GM23338 (cell line): ENCODE measurements around the gene ARCN1. TPM values are rescaled to one million over a fixed set of nuclear protein-coding genes. Genes with fewer than 3 reads are reported as not detected.

ENCODE experiments used
- ATAC-seq: fragments of 200-7000 bp; cut with Tn5 transposase; 3 replicates; pipeline ENCODE4 v1.9.1; 2020
- DNase-seq: peaks from one replicate; pipeline ENCODE4 v3.0.0-alpha.2; 2015; ENCODE audit warnings: low spot score
- H2AFZ ChIP-seq: fragments of 200-600 bp; sonication (generic); 2 replicates; pipeline ENCODE4 v1.8.0; 2016; ENCODE audit warnings: antibody characterized with exemption, mild to moderate bottlenecking, moderate library complexity
- H3F3A ChIP-seq: fragments of 200-600 bp; sonication (generic); replicated peaks from 2 replicates; pipeline ENCODE4 v1.8.0; 2017; ENCODE audit warnings: antibody characterized with exemption, mixed run types, low read depth
- H3K27ac ChIP-seq: fragments of 200-600 bp; sonication (generic); 2 replicates; pipeline ENCODE4 v1.6.1; 2016; ENCODE audit warnings: low read depth
- H3K27me3 ChIP-seq: fragments of 200-600 bp; sonication (generic); 2 replicates; pipeline ENCODE4 v1.8.0; 2016; ENCODE audit warnings: mild to moderate bottlenecking, mixed run types, moderate library complexity; ENCODE audit not compliant: insufficient read depth
- H3K36me3 ChIP-seq: fragments of 200-600 bp; sonication (generic); 2 replicates; pipeline ENCODE4 v1.8.0; 2016; ENCODE audit warnings: mild to moderate bottlenecking; ENCODE audit not compliant: insufficient read depth
- H3K4me1 ChIP-seq: fragments of 200-600 bp; sonication (generic); 2 replicates; pipeline ENCODE4 v1.8.0; 2016; ENCODE audit warnings: mild to moderate bottlenecking, moderate library complexity; ENCODE audit not compliant: insufficient read depth
- H3K4me2 ChIP-seq: fragments of 200-600 bp; sonication (generic); 2 replicates; pipeline ENCODE4 v1.7.1; 2017; ENCODE audit warnings: mixed run types
- H3K4me3 ChIP-seq: fragments of 200-600 bp; sonication (generic); 2 replicates; pipeline ENCODE4 v1.6.1; 2016; ENCODE audit warnings: mixed run types
- H3K79me2 ChIP-seq: fragments of 200-600 bp; sonication (generic); replicated peaks from 2 replicates; pipeline ENCODE4 v1.8.0; 2017; ENCODE audit warnings: mild to moderate bottlenecking; ENCODE audit not compliant: insufficient read depth
- H3K9me2 ChIP-seq: fragments of 200-600 bp; sonication (generic); 2 replicates; pipeline ENCODE4 v1.8.0; 2017; ENCODE audit not compliant: insufficient read depth
- H4K20me1 ChIP-seq: fragments of 200-600 bp; sonication (generic); replicated peaks from 2 replicates; pipeline ENCODE4 v1.8.0; 2017; ENCODE audit warnings: mild to moderate bottlenecking; ENCODE audit not compliant: insufficient read depth
- H3K27ac Mint-ChIP-seq: 2 replicates; pipeline ENCODE4 v1.8.0; 2020; ENCODE audit warnings: inconsistent platforms, mild to moderate bottlenecking, moderate library complexity, mixed read lengths
- H3K27me3 Mint-ChIP-seq: 3 replicates; pipeline ENCODE4 v1.8.0; 2022; ENCODE audit warnings: low read depth, mild to moderate bottlenecking, moderate library complexity, mixed read lengths, inconsistent platforms; ENCODE audit not compliant: insufficient read depth, poor library complexity
- H3K36me3 Mint-ChIP-seq: 3 replicates; pipeline ENCODE4 v1.8.0; 2021; ENCODE audit warnings: low read depth, mild to moderate bottlenecking, inconsistent platforms, moderate library complexity, mixed read lengths
- H3K4me1 Mint-ChIP-seq: 3 replicates; pipeline ENCODE4 v1.8.0; 2020; ENCODE audit warnings: mild to moderate bottlenecking, inconsistent platforms, mixed read lengths
- H3K4me3 Mint-ChIP-seq: 3 replicates; pipeline ENCODE4 v1.8.0; 2021; ENCODE audit warnings: moderate library complexity, mild to moderate bottlenecking, inconsistent platforms, mixed read lengths
- H3K9me3 Mint-ChIP-seq: 3 replicates; pipeline ENCODE4 v1.8.0; 2020; ENCODE audit warnings: moderate library complexity, mild to moderate bottlenecking, inconsistent platforms, mixed read lengths
- CREB1 ChIP-seq: fragments of 250-450 bp; sonication (Bioruptor Pico); IDR thresholded peaks from 2 replicates; pipeline ENCODE4 v1.5.0; 2020; ENCODE audit warnings: low read depth, mild to moderate bottlenecking, moderate library complexity
- CTCF ChIP-seq, 2 experiments: fragments of 200-600 bp in 1 of 2; sonication (generic) in 1 of 2; conservative IDR thresholded peaks; 2 replicates each; pipeline versions ENCODE4 v1.5.1 to v1.6.1; 2016 to 2017; ENCODE audit warnings: antibody characterized with exemption in 2 of 2, low read depth in 2 of 2, mild to moderate bottlenecking in 2 of 2, moderate library complexity in 1 of 2
- ETS1 ChIP-seq: IDR thresholded peaks from 2 replicates; pipeline ENCODE4 v1.6.1; 2016; ENCODE audit warnings: antibody characterized with exemption
- EZH2phosphoT487 ChIP-seq: fragments of 200-600 bp; sonication (generic); IDR thresholded peaks from one replicate; pipeline ENCODE4 v1.8.1; 2018; ENCODE audit warnings: antibody characterized with exemption; ENCODE audit not compliant: unreplicated experiment
- JUNB ChIP-seq: IDR thresholded peaks from one replicate; pipeline ENCODE4 v1.6.1; 2016; ENCODE audit warnings: antibody characterized with exemption; ENCODE audit not compliant: unreplicated experiment
- NANOG ChIP-seq: IDR thresholded peaks from 2 replicates; pipeline ENCODE4 v1.6.1; 2016; ENCODE audit warnings: antibody characterized with exemption, borderline replicate concordance
- POLR2AphosphoS5 ChIP-seq: IDR thresholded peaks from 2 replicates; pipeline ENCODE4 v1.6.1; 2016; ENCODE audit warnings: antibody characterized with exemption, low read depth
- REST ChIP-seq: IDR thresholded peaks from one replicate; pipeline ENCODE4 v1.6.1; 2018; ENCODE audit warnings: antibody characterized with exemption; ENCODE audit not compliant: unreplicated experiment
- STAT1 ChIP-seq: IDR thresholded peaks from one replicate; pipeline ENCODE4 v1.6.1; 2016; ENCODE audit warnings: antibody characterized with exemption; ENCODE audit not compliant: unreplicated experiment
- ZNF114 ChIP-seq: fragments of 250-450 bp; sonication (Bioruptor Pico); IDR thresholded peaks from 2 replicates; pipeline ENCODE4 v1.5.0; 2020; ENCODE audit warnings: mild to moderate bottlenecking, moderate library complexity
- ZNF331 ChIP-seq: fragments of 250-450 bp; sonication (Bioruptor Pico); IDR thresholded peaks from 2 replicates; pipeline ENCODE4 v1.5.0; 2020; ENCODE audit warnings: low read depth, mild to moderate bottlenecking, moderate library complexity
- ZNF462 ChIP-seq: fragments of 250-450 bp; sonication (Bioruptor Pico); IDR thresholded peaks from 2 replicates; pipeline ENCODE4 v1.5.0; 2020; ENCODE audit warnings: mild to moderate bottlenecking, moderate library complexity
- polyA plus RNA-seq: library from polyadenylated mRNA; unstranded; fragments of >200 nt; fragmentation: Nextera tagmentation; extraction: Ambion mirVana; gene quantifications from 2 replicates; pipeline ENCODE4 v1.2.1, GENCODE V29; 2016
- total RNA-seq: library from RNA; depleted of rRNA; stranded (reverse); fragments of >200 nt; shearing (Covaris generic); gene quantifications from 2 replicates; pipeline ENCODE4 v1.2.3, GENCODE V29; 2014

Gene ARCN1
- total and polyA plus RNA-seq, 2 experiments from 2014 or later = 79.9 to 106 TPM

GRCh38 chr11:118560806-118561205 lies 11.4 kb upstream of the ARCN1 start:
- Mint-ChIP-seq H3K27me3 (peaks cover 4% of the 10 kb centered on the region), H3K9me3 (no peaks in the 10 kb centered on the region), H3K36me3 (peaks cover 13% of the 10 kb centered on the region; the same call in 2 of the 3 replicates)

More at GRCh38 chr11:118560806-118561205, 11.4 kb upstream of the ARCN1 start:
- Histone ChIP-seq H4K20me1 (no peaks in the 10 kb centered on the region), H3F3A (0 out of 2 replicates have a peak, but pooled peaks cover 5% of the 10 kb centered on the region), H3K27ac (no peak overlapping the region), H3K36me3 (no peaks in the 10 kb centered on the region), H3K9me2 (no peaks in the 10 kb centered on the region), H3K79me2 (no peaks in the 10 kb centered on the region), H3K4me2 (no peak overlapping the region), H3K4me1 (no peaks in the 10 kb centered on the region), H3K4me3 (no peak overlapping the region), H3K27me3 (no peaks in the 10 kb centered on the region), H2AFZ (no peak overlapping the region)
- no peak for TF ChIP-seq ZNF331 (CRISPR knock-in tag)
- TF ChIP-seq POLR2AphosphoS5 = no peak
- TF ChIP-seq REST = no peak
- TF ChIP-seq CTCF (conservative IDR thresholded peaks at IDR 0.05; ENCODE audit: low read depth in 2 of 2) = no peak
- TF ChIP-seq NANOG = no peak
- TF ChIP-seq EZH2phosphoT487 = no peak
- no peak for TF ChIP-seq ZNF462 (CRISPR knock-in tag)
- no peak for TF ChIP-seq CREB1
- no peak for TF ChIP-seq JUNB
- no peak for TF ChIP-seq ZNF114 (CRISPR knock-in tag)
- no peak for TF ChIP-seq ETS1
- TF ChIP-seq STAT1 = no peak
- ATAC-seq (no peak), DNase-seq (no peak)
- no peak overlapping the region for H3K4me3 Mint-ChIP-seq
- H3K4me1 Mint-ChIP-seq = no peaks in the 10 kb centered on the region
- H3K27ac Mint-ChIP-seq = no peak overlapping the region
